Activated CD4-positive, alpha-beta T cell treated with anti-CD3 and anti-CD28 coated beads, Interleukin-2, amount 50 U/mL, for 24 hours (primary cell): ENCODE results near the gene ZNF493.

Experiments
- DNase-seq, 2 donors: peaks; one replicate each; pipeline ENCODE4 v3.0.0-alpha.2; 2020; ENCODE audit warnings: low read depth in 1 of 2, low spot score in 1 of 2

ZNF493 gene

DNA sequence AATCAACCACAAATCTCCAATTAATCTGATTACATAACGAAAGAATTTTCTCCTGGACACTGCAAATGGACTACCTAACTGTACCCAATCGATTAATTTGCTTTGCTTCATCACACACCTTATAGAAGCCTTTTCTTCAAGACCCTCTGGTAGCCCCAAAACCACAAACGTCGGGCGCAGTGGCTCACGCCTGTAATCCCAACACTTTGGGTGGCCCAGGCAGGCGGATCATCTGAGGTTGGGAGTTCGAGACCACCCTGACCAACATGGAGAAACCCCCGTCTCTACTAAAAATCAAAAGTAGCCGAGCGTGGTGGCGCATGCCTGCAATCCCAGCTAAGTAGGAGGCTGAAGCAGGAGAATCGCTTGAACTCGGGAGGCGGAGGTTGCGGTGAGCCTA lies 65.6 kb downstream of the ZNF493 start:
- no peak for DNase-seq

DNA sequence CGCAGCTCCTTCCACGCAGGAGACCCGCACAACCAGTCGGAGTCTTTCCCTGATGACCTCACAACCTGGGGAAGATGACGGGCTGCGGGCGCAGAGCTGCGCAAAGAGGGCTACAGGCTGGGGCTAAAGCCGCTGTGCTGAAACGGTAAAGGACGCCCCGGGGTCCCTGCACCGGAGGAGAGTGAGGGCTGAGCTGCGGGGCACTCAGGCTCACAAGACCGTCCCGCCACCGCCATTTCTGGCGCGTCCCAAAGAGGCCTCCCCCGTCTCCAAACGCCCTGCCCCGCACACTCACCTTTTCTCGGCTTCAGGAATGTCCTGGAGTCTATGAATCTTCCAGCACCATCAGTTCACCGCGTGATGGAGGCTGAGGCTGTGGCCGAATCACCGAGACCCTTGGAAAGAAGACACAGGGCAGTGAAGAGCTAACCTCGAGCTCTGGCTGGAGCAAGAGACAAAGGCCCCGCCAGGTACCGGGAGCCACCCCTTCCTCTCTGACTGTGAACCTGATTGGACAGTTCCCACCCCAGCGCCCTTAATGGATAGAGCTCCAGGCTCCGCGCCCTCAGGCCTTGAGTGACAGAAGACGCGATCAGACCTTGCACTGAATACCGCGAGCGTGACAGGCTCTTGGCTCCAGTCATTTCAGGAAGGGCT lies 66.6 kb downstream of the ZNF493 start:
- DNase-seq = peak in 1 of 2 donors; percentile 37

DNA sequence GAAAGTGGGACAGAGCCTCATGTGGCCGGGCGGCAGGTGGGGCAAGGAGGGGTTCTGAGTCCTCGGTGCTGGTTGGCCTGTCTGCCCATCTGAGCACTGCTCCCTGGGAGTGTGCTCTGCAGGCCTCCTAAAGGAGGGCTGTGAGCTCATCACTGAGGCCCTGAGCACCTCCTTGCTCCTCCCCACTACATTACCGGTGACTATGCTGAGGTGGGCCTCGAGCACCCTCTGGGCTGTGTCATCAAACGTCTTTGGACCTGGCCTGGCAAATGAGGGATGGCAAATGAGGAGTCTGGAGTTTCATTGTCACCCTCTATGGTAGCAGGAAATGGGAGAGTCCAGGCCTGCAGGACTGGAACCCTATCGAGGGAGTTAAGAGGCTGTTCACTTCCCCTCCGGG lies 69.7 kb downstream of the ZNF493 start:
- no peak for DNase-seq

DNA sequence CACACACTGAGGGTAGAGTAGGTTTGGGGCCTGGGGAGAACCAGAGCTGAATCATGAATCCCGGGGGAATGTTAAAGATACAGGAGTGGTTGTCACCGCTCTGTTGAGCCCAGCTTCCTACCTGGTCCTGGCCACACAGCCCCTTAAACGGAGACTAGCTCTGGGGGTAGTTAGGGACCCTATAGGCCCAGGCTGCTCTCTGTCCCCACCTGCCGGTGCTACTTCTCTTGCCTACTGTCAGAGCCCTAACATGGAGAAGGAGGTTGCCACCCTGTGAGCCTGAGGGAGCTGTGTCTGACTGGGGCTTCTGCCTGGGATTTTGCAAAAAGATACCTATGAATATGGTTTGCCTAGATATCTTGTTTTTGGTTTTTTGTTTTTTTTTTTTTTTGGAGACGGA lies 71.9 kb downstream of the ZNF493 start:
- DNase-seq = no peak

DNA sequence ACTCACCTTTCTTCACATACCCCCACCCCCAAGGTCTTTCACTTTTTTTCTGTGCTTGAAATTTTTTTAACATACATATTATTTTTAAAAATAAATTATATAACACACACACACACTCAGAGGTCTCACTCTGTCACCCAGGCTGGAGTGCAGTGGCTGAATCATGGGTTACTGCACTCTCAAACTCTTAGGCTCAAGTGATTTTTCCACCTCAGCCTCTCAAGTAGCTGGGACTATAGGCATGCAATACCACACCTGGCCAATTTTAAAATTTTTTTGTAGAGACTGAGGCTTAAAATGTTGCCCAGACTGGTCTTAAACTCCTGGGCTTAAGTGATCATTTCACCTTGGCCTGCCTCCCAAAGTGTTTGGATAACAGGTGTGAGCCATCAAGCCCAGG lies 75.6 kb downstream of the ZNF493 start:
- no peak for DNase-seq

DNA sequence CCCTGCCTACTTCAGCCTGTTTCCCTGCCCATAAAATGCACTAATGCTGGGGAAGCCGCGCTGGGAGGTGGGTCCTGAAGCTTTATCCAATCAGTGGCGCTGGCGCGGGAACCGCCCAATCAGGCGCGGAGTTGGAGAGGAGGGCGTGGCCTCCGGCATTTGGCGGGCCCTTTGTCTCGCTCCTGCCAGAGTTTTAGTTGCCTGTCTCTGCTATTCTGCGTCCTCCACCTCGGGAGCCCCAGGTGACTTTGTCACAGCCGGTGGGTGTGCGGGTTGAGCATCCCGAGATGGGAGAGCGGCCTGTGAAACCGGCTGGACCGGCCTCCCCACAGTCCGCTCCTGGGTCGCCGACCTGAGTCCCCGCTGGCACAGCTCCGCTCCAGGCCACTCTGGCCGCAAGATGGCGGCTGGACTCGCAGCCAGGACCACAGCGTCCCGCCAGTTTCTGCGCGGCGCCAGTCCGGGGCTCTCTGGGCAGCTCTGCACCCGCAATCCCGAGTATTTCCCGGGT lies 77.8 kb downstream of the ZNF493 start:
- peak; percentile 50 to 81 for DNase-seq
